SK-N-MC (cell line): ENCODE data around the gene PVALEF.

ENCODE experiments used
- EZH2 ChIP-seq: fragments of 200-600 bp; sonication (generic); IDR thresholded peaks from one replicate; pipeline ENCODE4 v1.6.1; 2017; ENCODE audit warnings: antibody characterized with exemption
- POLR2AphosphoS5 ChIP-seq: IDR thresholded peaks from 2 replicates; pipeline ENCODE4 v1.6.1; 2012; ENCODE audit warnings: mild to moderate bottlenecking, low read depth, low read length, borderline replicate concordance

- TF ChIP-seq POLR2AphosphoS5 (no peak), EZH2 (no peak)
Observed at GRCh38 chr17:81121841-81122733, 43.2 kb upstream of the PVALEF start.
